ENCODE measurements around the gene KRTAP10-7.
"Not testable (repeated sequence)": the region's sequence is repeated elsewhere in the genome, so short reads cannot be mapped to it uniquely, and the experiment has no call there.

The KRTAP10-7 gene

GRCh38 chr21:44590311-44590721 lies 10.1 kb upstream of the KRTAP10-7 start:
- in situ Hi-C loops (cut with HindIII; ENCODE audit: low sequenced_read_pairs), result no loop called here

- in situ Hi-C loops (cut with HindIII; ENCODE audit: low sequenced_read_pairs), result not testable (repeated sequence)
These were observed 9.2 kb upstream of the KRTAP10-7 start for GRCh38 chr21:44590897-44591800.

DNA sequence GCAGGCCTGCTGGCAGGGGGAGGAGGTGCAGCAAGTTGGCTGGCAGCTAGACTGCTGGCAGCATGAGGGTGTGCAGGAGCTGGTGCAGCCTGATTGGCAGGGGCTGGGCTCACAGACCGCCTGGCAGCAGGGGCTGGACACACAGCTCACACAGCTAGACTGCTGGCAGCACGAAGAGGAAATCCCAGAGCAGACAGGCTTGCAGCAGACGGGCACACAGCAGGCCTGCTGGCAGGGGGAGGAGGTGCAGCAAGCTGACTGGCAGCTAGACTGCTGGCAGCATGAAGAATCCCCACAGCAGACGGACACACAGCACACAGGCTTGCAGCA lies 8.6 kb upstream of the KRTAP10-7 start:
- in situ Hi-C loops (cut with HindIII; ENCODE audit: low sequenced_read_pairs), result not testable (repeated sequence)

DNA sequence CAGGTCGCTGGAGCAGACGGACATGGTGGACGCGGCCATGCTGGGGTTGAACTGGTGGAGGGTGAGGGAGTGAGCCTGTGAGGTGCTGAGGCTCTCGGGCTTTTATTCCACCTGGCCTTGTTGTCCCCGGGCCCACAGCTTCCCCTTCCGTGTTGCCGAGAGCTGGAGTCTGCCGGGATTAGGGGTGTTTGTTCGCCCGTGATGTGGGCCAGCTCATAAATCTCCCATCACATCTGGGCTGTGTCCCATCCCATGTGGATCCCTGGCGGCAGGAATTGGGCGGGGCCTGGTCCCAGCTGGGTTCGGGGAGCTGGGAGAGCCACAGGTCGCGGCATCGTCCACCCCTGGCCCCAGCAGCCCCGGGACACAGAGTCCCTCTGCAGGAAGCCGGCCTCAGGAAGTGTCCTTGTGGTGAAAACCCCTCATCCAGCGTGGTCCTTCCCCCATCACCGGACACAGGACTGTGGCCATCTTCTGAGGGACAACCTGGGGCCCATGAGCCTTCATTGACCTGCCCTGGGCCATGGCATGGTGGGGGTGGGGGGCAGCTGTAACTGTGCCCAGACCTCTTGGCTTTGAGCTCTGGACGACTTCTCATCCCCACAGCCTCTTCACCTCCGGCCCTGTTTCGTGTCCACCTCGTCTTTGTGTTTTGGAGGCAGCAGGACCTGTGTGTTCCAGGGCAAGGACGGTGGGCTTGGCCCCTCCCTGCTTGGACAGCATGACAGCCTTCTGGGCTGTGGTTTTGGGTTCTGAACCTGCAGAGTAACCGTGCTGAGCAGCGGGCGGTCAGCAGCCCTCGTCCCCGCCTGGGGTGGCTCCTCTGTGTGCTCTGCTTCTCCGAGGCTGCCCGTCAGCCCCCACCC lies 7.7 kb upstream of the KRTAP10-7 start, which contains the start of gene KRTAP10-6:
KRTAP10-6 (minus strand) TSS at position 60 of the 866 bp plus-strand sequence; CDS start at position 39, 21 bp downstream.
- in situ Hi-C loops (cut with HindIII; ENCODE audit: low sequenced_read_pairs), result no loop called here

GRCh38 chr21:44593598-44594405 lies 6.6 kb upstream of the KRTAP10-7 start:
- in situ Hi-C loops (cut with HindIII; ENCODE audit: low sequenced_read_pairs), result no loop called here

GRCh38 chr21:44594406-44594916 lies 5.9 kb upstream of the KRTAP10-7 start:
- in situ Hi-C loops (cut with HindIII; ENCODE audit: low sequenced_read_pairs), result no loop called here

GRCh38 chr21:44595524-44595923 lies 4.9 kb upstream of the KRTAP10-7 start:
- in situ Hi-C loops (cut with HindIII; ENCODE audit: low sequenced_read_pairs), result no loop called here

DNA sequence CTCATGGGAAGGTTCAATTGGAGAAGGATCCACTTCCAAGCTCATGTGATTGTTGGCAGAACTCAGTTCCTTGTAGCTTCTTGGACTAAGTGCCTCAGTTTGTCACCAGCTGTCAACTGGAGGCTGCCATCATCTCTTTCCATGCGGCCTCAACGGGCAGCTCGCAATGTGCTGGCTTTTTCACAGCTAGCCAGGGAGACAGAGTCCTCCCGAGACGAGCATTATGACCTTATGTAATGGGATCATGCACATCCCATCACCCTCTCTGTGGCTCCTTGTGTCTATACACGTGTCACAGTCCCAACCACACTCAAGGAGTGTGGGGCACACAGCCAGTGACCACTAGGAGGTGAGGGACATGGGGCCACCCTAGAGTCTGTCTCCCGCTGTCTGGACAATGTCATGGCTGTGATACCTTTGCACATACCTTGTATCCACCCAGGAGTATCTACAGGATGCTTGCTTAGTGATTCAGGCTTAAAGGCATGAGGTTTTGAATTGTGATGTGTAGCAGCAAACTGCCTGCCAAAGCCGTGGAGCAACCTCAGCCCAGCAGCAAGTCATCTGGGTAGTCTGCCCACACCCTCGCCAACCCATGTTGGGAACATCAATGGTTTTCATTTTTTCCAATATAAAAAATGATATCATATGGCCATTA lies 4.2 kb upstream of the KRTAP10-7 start:
- in situ Hi-C loops (cut with HindIII; ENCODE audit: low sequenced_read_pairs), result no loop called here

DNA sequence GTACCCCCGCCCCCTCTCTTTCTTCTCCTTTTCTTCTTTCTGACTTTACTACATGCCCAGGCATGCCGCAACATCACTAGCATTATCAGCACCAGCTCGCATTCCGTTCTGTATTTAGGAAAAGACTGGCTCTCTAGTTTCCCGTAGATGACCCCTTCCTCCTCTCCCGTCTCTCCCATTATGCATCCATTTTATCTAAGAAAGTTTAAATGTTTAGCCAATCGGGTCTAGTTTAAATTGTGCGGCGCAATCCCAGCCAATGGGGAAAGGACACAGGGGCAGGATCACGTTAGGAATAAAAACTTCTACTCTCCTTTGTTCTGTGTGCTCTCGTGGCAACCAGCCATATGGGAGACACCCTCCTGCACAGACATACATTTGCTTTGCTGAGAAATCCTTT lies 2.3 kb upstream of the KRTAP10-7 start:
- in situ Hi-C loops (cut with HindIII; ENCODE audit: low sequenced_read_pairs), result no loop called here

DNA sequence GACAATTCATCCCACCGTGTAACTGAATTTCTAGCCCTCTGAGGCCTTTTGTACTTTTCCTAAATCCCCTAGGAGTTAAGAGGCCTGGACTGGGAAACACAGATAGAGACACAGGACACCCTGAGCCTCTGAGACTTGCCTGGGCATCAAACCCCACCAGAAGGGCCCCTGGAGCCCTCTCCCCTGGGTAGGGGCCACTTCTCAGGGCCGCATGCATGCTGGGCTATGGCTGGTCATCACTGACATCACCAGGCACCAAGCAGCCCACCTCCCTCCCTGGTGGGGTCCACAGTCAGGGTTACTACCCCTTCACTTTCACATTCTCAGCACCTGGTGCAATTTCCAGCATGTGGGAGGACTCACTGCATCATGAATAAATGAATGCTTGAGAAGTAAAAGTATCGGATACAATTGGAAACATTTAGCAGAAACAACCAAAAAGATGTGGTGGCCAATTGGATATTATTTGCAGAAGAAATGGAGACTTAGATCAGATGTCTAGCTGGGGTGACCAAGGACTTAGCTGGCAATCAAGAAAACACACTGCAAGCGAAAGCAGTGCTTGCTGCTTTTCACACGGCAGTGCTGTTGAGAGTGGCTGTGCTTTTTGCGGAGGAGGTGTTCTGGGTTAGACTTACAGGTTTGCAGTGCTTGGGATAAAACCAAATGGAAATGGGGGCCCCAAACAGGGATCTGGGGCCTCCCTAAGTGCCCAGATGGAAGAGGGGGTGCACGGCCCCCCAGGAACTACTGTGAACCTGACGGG lies 950 bp upstream of the KRTAP10-7 start:
- in situ Hi-C loops (cut with HindIII; ENCODE audit: low sequenced_read_pairs), result no loop called here

DNA sequence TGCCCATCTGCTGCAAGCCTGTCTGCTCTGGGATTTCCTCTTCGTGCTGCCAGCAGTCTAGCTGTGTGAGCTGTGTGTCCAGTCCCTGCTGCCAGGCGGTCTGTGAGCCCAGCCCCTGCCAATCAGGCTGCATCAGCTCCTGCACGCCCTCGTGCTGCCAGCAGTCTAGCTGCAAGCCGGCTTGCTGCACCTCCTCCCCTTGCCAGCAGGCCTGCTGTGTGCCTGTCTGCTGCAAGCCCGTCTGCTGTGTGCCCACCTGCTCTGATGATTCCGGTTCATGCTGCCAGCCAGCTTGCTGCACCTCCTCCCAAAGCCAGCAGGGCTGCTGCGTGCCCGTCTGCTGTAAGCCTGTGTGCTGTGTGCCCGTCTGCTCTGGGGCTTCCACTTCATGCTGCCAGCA lies 694 bp downstream of the KRTAP10-7 start:
- in situ Hi-C loops (cut with HindIII; ENCODE audit: low sequenced_read_pairs), result not testable (repeated sequence)

- in situ Hi-C loops (cut with HindIII; ENCODE audit: low sequenced_read_pairs), result no loop called here
These were observed 1.4 kb downstream of the KRTAP10-7 start for GRCh38 chr21:44601596-44602462.

GRCh38 chr21:44602463-44602850 lies 2.1 kb downstream of the KRTAP10-7 start:
- in situ Hi-C loops (cut with HindIII; ENCODE audit: low sequenced_read_pairs), result no loop called here

DNA sequence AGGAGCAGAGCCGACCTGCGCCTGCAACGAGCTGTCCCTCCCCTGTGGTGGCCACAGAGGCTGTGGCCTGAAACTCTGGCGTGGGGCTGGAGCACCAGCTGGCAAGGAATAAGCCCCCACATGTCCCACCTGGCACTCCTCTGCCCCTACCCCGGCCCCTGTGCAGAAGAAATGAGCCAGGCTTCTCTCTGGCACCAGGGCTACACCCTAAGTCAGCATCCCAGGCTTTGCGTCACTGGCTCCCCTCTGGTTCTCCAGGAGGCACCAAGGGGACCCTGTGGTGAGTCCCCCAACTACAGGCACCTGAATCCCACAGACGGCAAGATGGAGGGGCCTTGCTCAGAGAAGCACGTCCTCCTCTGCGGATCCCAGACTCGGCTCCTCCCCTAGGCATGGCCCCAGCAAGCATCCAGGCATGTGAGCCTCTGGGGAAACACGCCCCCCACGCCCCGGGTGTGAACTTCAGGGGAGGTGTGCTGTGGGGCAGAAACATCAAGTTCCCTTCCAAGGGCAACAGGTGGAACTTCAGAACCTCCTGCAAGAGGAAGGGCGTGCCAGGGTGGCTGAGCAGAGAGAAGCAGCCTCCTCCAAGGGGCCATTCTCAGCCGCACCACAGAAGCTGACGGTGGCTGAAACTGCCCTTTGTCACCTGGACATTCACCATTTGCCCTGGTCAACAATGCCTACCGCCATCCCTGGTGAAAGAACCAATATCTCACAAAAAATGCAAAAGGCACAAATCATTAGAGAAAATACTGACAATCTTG lies 2.9 kb downstream of the KRTAP10-7 start:
- in situ Hi-C loops (cut with HindIII; ENCODE audit: low sequenced_read_pairs), result no loop called here

- in situ Hi-C loops (cut with HindIII; ENCODE audit: low sequenced_read_pairs), result no loop called here
These were observed 3.5 kb downstream of the KRTAP10-7 start for GRCh38 chr21:44603911-44604310.

DNA sequence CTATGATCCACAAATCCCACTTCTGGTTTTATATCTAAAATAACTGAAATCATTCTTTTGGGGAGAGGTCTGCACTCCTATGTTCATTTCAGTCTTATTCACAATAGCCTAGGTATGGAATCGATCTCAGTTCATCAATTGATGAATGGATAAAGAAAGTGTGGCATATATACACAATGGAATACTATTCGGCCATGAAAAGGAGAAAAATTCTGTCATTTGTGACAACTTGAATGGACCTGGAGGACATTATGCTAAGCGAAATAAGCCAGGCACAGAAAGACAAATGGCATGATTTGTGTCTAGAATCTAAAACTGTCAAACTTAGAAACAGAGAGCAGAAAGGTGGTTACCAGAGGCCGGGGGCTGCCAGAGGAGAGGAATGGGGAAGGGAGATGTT lies 6.1 kb downstream of the KRTAP10-7 start:
- in situ Hi-C loops (cut with HindIII; ENCODE audit: low sequenced_read_pairs), result no loop called here

GRCh38 chr21:44609193-44609592 lies 8.8 kb downstream of the KRTAP10-7 start:
- in situ Hi-C loops (cut with HindIII; ENCODE audit: low sequenced_read_pairs), result no loop called here

Data from DLD1 (cell line).